OCI-LY7 (cell line): Measurements from ENCODE around the gene MON1A. TPM values are rescaled to one million over a fixed set of nuclear protein-coding genes. Genes with fewer than 3 reads are reported as not detected.

Source experiments
- BruUV-seq: library from RNA; stranded (reverse); fragments of 400-500 nt; replicated peaks from 2 replicates; lab custom pipeline; 2021; lab: Mats Ljungman, UMichigan
- CTCF ChIA-PET: fragments of 300-600 bp; sonication (Branson Sonifier 250); formaldehyde crosslinking; loops from one replicate; lab custom pipeline; 2022; ENCODE audit warnings: antibody characterized with exemption; ENCODE audit not compliant: unreplicated experiment; lab: Charles Lee
- POLR2A ChIA-PET: fragments of 300-600 bp; sonication (Branson Sonifier 250); formaldehyde crosslinking; loops from one replicate; lab custom pipeline; 2022; ENCODE audit warnings: antibody characterized with exemption; lab: Charles Lee
- DNase-seq: peaks from one replicate; pipeline ENCODE4 v3.0.0-alpha.2; 2015; ENCODE audit warnings: low spot score
- H2AFZ ChIP-seq: fragments of 200-600 bp; sonication (generic), shearing (Covaris generic); 2 replicates; pipeline ENCODE4 v1.6.1; 2014; ENCODE audit warnings: mild to moderate bottlenecking, antibody characterized with exemption, low read length, moderate library complexity
- H3K27ac ChIP-seq: fragments of 200-600 bp; sonication (generic); 2 replicates; pipeline ENCODE4 v1.5.1; 2014; ENCODE audit warnings: mixed run types, low read depth, mild to moderate bottlenecking, moderate library complexity, low read length, inconsistent platforms; ENCODE audit not compliant: poor library complexity, severe bottlenecking
- H3K36me3 ChIP-seq: fragments of 200-600 bp; sonication (generic); 2 replicates; pipeline ENCODE4 v1.6.1; 2014; ENCODE audit warnings: mild to moderate bottlenecking, antibody characterized with exemption, low read length, moderate library complexity, mixed read lengths; ENCODE audit not compliant: insufficient read depth
- H3K4me1 ChIP-seq: fragments of 200-600 bp; sonication (generic); 2 replicates; pipeline ENCODE4 v1.5.1; 2014; ENCODE audit warnings: mild to moderate bottlenecking, low read length; ENCODE audit not compliant: insufficient read depth, poor library complexity, severe bottlenecking
- H3K4me2 ChIP-seq: fragments of 200-600 bp; sonication (generic); 2 replicates; pipeline ENCODE4 v1.6.1; 2014; ENCODE audit warnings: mild to moderate bottlenecking, low read length
- H3K4me3 ChIP-seq: fragments of 200-600 bp; sonication (generic); 2 replicates; pipeline ENCODE4 v1.5.1; 2014; ENCODE audit warnings: mild to moderate bottlenecking, low read depth, low read length; ENCODE audit not compliant: poor library complexity, severe bottlenecking
- H3K79me2 ChIP-seq: fragments of 200-600 bp; sonication (generic); 2 replicates; pipeline ENCODE4 v1.6.1; 2016; ENCODE audit warnings: low read depth, mild to moderate bottlenecking, low read length, moderate library complexity, mixed read lengths; ENCODE audit not compliant: insufficient read depth
- H3K9me2 ChIP-seq: fragments of 200-600 bp; sonication (generic); 2 replicates; pipeline ENCODE4 v1.6.1; 2016; ENCODE audit warnings: mild to moderate bottlenecking, low read length, mixed read lengths; ENCODE audit not compliant: insufficient read depth
- H3K9me3 ChIP-seq: fragments of 200-600 bp; sonication (generic); 2 replicates; pipeline ENCODE4 v1.6.1; 2014; ENCODE audit warnings: mild to moderate bottlenecking, mixed run types, low read length, mixed read lengths
- H4K20me1 ChIP-seq: fragments of 200-600 bp; sonication (generic); 2 replicates; pipeline ENCODE4 v1.6.1; 2014; ENCODE audit warnings: mild to moderate bottlenecking, antibody characterized with exemption, low read length, moderate library complexity, mixed read lengths; ENCODE audit not compliant: insufficient read depth
- CTCF ChIP-seq: fragments of 200-600 bp; sonication (generic); conservative IDR thresholded peaks from 2 replicates; pipeline ENCODE4 v1.5.1; 2014; ENCODE audit warnings: mild to moderate bottlenecking, antibody characterized with exemption, low read length, moderate library complexity, mixed read lengths
- EZH2phosphoT487 ChIP-seq: fragments of 200-600 bp; sonication (generic); IDR thresholded peaks from 2 replicates; pipeline ENCODE4 v1.6.1; 2018; ENCODE audit warnings: low read depth, borderline replicate concordance, mild to moderate bottlenecking, mixed run types, antibody characterized with exemption, low read length, moderate library complexity, mixed read lengths
- intact Hi-C: fragments of 100-400 bp; cut with micrococcal nuclease; formaldehyde crosslinking; loops from one replicate; pipeline ENCODE4 v1.10.0; 2022; ENCODE audit not compliant: unreplicated experiment
- total RNA-seq, 2 experiments: library from RNA; depleted of rRNA in 1 of 2; stranded (reverse); fragments of >200 nt in 1 of 2; shearing (Covaris generic) in 1 of 2; gene quantifications; 2 replicates each; pipeline ENCODE4 v1.2.3, GENCODE V29; 2014 to 2022

MON1A gene
- total RNA-seq, 2 experiments from 2014 or later, result 7.3 to 10.4 TPM

DNA sequence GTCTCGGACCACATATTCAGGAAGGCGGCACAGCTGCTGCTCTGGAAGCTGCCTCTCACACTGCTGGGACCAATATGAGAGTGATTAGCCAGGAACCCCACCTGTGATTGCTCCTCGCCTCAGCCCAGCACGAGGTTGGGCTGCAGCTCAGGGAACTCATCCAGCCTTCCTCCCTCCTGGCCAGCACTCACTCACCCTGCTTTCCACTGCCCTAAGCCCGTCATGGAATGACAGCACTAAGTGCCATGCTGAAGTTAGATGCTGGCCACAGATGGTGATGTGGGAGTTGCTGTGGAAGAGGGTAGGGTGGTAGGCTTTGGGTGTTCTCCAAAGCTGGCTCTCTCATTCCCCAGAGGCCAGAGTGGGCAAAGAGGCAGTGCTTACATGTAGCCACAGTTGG is 33.3 kb downstream of the MON1A start:
- intact Hi-C loops, result no loop called here
- Histone ChIP-seq H3K4me1 (peaks cover 16% of the 10 kb centered on the region), H3K4me2 (no peak overlapping the region), H3K4me3 (no peak overlapping the region), H3K9me2 (no peaks in the 10 kb centered on the region), H3K79me2 (no peaks in the 10 kb centered on the region), H4K20me1 (no peaks in the 10 kb centered on the region), H3K36me3 (no peaks in the 10 kb centered on the region), H3K27ac (no peak overlapping the region), H3K9me3 (no peaks in the 10 kb centered on the region), H2AFZ (no peak overlapping the region)
- ChIA-PET CTCF (interaction anchor here (0.6 kb wide), 2 partner anchors 70 to 94 kb away, joined by 3 read pairs; no protein-coding TSS in a partner anchor), POLR2A (no interaction called here)
- no TSS peak for BruUV-seq
- DNase-seq, result no peak
- TF ChIP-seq EZH2phosphoT487, result no peak
- TF ChIP-seq CTCF, result no peak

GRCh38 chr3:49895791-49896190 is 33.8 kb downstream of the MON1A start:
- Histone ChIP-seq H4K20me1 (no peaks in the 10 kb centered on the region), H3K4me1 (peaks cover 10% of the 10 kb centered on the region), H3K4me3 (no peak overlapping the region), H3K36me3 (no peaks in the 10 kb centered on the region), H3K79me2 (no peaks in the 10 kb centered on the region), H3K27ac (no peak overlapping the region), H3K4me2 (no peak overlapping the region), H2AFZ (no peak overlapping the region), H3K9me2 (no peaks in the 10 kb centered on the region), H3K9me3 (no peaks in the 10 kb centered on the region)
- intact Hi-C loops, result no loop called here
- no TSS peak for BruUV-seq
- POLR2A ChIA-PET, result no interaction called here
- no peak for DNase-seq
- CTCF ChIA-PET, result interaction anchor here (0.6 kb wide), 2 partner anchors 69 to 94 kb away, joined by 3 read pairs; no protein-coding TSS in a partner anchor
- TF ChIP-seq CTCF, result no peak

DNA sequence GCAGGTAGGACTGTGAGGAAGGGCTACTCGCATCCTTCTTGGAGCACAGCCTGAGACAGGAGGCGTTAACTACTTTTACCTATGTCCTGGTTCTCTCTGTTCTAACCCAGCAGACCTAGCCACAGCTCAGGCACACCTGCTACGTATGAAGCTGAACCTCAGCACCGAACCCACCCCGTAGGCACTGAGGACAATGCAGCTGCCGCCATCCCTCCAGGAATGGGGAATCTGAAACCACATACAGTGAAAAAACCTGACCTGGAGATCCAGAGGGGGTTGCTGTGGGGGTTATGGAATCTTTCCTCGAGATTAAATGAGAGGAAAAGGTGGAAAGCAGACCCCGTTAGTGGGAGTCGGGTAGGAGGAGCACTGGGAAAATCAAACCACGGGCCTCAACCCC is 40.3 kb downstream of the MON1A start:
- BruUV-seq, result no TSS peak
- Histone ChIP-seq H3K79me2 (no peaks in the 10 kb centered on the region), H3K4me2 (no peak overlapping the region), H2AFZ (no peak overlapping the region), H3K4me1 (no peaks in the 10 kb centered on the region), H4K20me1 (no peaks in the 10 kb centered on the region), H3K27ac (no peak overlapping the region), H3K4me3 (no peak overlapping the region), H3K9me2 (no peaks in the 10 kb centered on the region), H3K9me3 (no peaks in the 10 kb centered on the region), H3K36me3 (no peaks in the 10 kb centered on the region)
- ChIA-PET POLR2A (interaction anchor here (1.2 kb wide), 1 partner anchor 11 kb away, joined by 3 read pairs; no protein-coding TSS in a partner anchor), CTCF (interaction anchor here (0.6 kb wide), 1 partner anchor 10 kb away, joined by 3 read pairs; no protein-coding TSS in a partner anchor)
- intact Hi-C loops, result no loop called here
- TF ChIP-seq EZH2phosphoT487, result no peak
- TF ChIP-seq CTCF, result no peak
- no peak for DNase-seq
